H1 (cell line): ENCODE results near the gene PXDC1. TPM values are rescaled to one million over a fixed set of nuclear protein-coding genes. Genes with fewer than 3 reads are reported as not detected.

ENCODE experiments used
- ASH2L ChIP-seq: fragments of 200-600, 300-600 bp; sonication (generic); IDR thresholded peaks from one replicate; pipeline ENCODE4 v1.7.1; 2017; ENCODE audit warnings: low read length
- PHF8 ChIP-seq: fragments of 200-600 bp; sonication (generic); conservative IDR thresholded peaks from 2 replicates; pipeline ENCODE4 v1.7.1; 2012; ENCODE audit warnings: low read depth, mild to moderate bottlenecking, inconsistent platforms, low read length, moderate library complexity
- polyA plus RNA-seq, 7 experiments: library from polyadenylated mRNA; depleted of rRNA in 3 of 7; stranded (reverse) in 5 of 7; unstranded in 2 of 7; fragments of >200 nt in 5 of 7; fragments of 200-250 nt in 2 of 7; gene quantifications; 1 replicate in 5 of 7; 2 replicates in 1 of 7; 4 replicates in 1 of 7; pipeline versions ENCODE4 v1.2.1 to v1.2.3, GENCODE V29; 2011 to 2013; ENCODE audit warnings: missing spikeins in 2 of 7, mixed read lengths in 2 of 7
- total RNA-seq: library from RNA; stranded (reverse); fragmentation: NEBNext Ultra II Directional; extraction: Animal tissue kit (Norgen Biotek cat#: 25700); gene quantifications from 2 replicates; pipeline ENCODE4 v1.2.1, GENCODE V29; 2021
- TF ChIP-seq, protein P1 (sequence below), 3 experiments: IDR thresholded peaks; 1 replicate in 2 of 3; 2 replicates in 1 of 3; pipeline versions ENCODE4 v1.5.1 to v1.6.1; 2011; ENCODE audit warnings: low read length in 3 of 3, mild to moderate bottlenecking in 3 of 3, inconsistent platforms in 2 of 3, low read depth in 1 of 3, moderate library complexity in 1 of 3; ENCODE audit not compliant: insufficient read depth in 1 of 3; ENCODE audit errors: control extremely low read depth in 1 of 3

Gene PXDC1
- total and polyA plus RNA-seq, 2 of the 8 experiments (the other 6 are each of a cell fraction or from before 2014, with no cell fraction given), result 1.7 to 2.0 TPM

GRCh38 chr6:3727593-3728108, 23.9 kb downstream of the PXDC1 start (continued):
- TF ChIP-seq, protein P1, sequence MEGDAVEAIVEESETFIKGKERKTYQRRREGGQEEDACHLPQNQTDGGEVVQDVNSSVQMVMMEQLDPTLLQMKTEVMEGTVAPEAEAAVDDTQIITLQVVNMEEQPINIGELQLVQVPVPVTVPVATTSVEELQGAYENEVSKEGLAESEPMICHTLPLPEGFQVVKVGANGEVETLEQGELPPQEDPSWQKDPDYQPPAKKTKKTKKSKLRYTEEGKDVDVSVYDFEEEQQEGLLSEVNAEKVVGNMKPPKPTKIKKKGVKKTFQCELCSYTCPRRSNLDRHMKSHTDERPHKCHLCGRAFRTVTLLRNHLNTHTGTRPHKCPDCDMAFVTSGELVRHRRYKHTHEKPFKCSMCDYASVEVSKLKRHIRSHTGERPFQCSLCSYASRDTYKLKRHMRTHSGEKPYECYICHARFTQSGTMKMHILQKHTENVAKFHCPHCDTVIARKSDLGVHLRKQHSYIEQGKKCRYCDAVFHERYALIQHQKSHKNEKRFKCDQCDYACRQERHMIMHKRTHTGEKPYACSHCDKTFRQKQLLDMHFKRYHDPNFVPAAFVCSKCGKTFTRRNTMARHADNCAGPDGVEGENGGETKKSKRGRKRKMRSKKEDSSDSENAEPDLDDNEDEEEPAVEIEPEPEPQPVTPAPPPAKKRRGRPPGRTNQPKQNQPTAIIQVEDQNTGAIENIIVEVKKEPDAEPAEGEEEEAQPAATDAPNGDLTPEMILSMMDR (IDR thresholded peaks at IDR 0.05; ENCODE audit: control extremely low read depth in 1 of 3, insufficient read depth in 1 of 3, low read depth in 1 of 3, low read length in 3 of 3), result no peak
- no peak for TF ChIP-seq PHF8
- TF ChIP-seq ASH2L, result no peak
- TF ChIP-seq, all 59 proteins: peak for 0
